ENCODE results near the gene SLC25A22. TPM values are rescaled to one million over a fixed set of nuclear protein-coding genes. Genes with fewer than 3 reads are reported as not detected.

SLC25A22 gene
- total RNA-seq, 2 experiments from 2014 or later, result 33.3 to 36.7 TPM

DNA sequence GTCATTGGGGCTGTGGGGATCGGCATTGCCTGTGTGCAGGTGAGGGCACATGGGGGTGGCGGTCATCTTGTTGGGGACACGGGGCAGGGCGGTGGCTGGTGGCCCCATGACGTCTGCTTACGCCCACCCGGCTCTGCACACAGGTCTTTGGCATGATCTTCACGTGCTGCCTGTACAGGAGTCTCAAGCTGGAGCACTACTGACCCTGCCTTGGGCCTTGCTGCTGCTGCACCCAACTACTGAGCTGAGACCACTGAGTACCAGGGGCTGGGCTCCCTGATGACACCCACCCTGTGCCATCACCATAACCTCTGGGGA lies 39.9 kb upstream of the SLC25A22 start:
- ChIA-PET CTCF (interaction anchor here (1.9 kb wide), 1 partner anchor 10 kb away, joined by 7 read pairs; no protein-coding TSS in a partner anchor), POLR2A (interaction anchor here (8.2 to 21.1 kb wide), 2 partner anchors 9 to 22 kb away, joined by 81 to 273 read pairs; partner anchors contain the start of genes CD151, CRACR2B, PNPLA2 and RPLP2)
- intact Hi-C loops (cut with micrococcal nuclease), result no loop called here
- Mint-ChIP-seq H3K9me3 (no peaks in the 10 kb centered on the region), H3K27me3 (peaks cover 3% of the 10 kb centered on the region), H3K4me3 (no peak overlapping the region), H3K36me3 (ENCODE audit: low read depth) (peaks cover 19% of the 10 kb centered on the region), H3K27ac (no peak overlapping the region), H3K4me1 (ENCODE audit: low read depth) (peaks cover 28% of the 10 kb centered on the region)
- TF ChIP-seq, protein P1, sequence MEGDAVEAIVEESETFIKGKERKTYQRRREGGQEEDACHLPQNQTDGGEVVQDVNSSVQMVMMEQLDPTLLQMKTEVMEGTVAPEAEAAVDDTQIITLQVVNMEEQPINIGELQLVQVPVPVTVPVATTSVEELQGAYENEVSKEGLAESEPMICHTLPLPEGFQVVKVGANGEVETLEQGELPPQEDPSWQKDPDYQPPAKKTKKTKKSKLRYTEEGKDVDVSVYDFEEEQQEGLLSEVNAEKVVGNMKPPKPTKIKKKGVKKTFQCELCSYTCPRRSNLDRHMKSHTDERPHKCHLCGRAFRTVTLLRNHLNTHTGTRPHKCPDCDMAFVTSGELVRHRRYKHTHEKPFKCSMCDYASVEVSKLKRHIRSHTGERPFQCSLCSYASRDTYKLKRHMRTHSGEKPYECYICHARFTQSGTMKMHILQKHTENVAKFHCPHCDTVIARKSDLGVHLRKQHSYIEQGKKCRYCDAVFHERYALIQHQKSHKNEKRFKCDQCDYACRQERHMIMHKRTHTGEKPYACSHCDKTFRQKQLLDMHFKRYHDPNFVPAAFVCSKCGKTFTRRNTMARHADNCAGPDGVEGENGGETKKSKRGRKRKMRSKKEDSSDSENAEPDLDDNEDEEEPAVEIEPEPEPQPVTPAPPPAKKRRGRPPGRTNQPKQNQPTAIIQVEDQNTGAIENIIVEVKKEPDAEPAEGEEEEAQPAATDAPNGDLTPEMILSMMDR (IDR thresholded peaks at IDR 0.05), result no peak
- ATAC-seq (no peak), DNase-seq (no peak)

DNA sequence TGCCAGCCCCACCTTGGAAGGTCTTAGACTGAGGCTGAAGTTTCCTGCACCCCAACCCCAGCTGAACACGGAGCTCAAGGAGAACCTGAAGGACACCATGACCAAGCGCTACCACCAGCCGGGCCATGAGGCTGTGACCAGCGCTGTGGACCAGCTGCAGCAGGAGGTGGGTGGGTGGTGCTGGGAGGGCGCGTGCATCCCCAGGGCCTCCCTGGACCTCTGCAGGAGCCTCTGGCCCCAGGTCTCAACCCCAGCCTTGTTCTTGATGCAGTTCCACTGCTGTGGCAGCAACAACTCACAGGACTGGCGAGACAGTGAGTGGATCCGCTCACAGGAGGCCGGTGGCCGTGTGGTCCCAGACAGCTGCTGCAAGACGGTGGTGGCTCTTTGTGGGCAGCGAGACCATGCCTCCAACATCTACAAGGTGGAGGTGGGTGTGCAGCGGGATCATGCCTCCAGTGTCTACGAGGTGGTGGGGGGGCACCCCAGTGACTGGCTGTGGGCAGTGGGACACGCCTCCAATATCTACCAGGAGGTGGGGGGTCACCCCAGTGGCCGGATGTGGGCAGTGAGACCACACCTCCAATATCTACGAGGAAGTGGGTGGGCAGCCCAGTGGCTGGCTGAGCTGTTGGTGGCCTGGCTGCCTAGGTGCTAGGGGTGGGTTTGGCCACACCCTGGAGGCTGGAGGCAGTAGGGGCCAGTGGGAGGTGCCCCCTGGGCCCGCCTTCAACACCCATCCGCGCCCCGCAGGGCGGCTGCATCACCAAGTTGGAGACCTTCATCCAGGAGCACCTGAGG lies 39.3 kb upstream of the SLC25A22 start:
- H3K4me3 Mint-ChIP-seq, result no peak overlapping the region
- peaks cover 3% of the 10 kb centered on the region for H3K27me3 Mint-ChIP-seq
- ChIA-PET CTCF (interaction anchor here (1.9 kb wide), 1 partner anchor 10 kb away, joined by 7 read pairs; no protein-coding TSS in a partner anchor), POLR2A (interaction anchor here (8.2 to 21.1 kb wide), 2 partner anchors 9 to 22 kb away, joined by 81 to 273 read pairs; partner anchors contain the start of genes CD151, CRACR2B, PNPLA2 and RPLP2)
- no peak overlapping the region for H3K27ac Mint-ChIP-seq
- no peaks in the 10 kb centered on the region for H3K9me3 Mint-ChIP-seq
- TF ChIP-seq, protein P1 (IDR thresholded peaks at IDR 0.05), result no peak
- ATAC-seq (no peak), DNase-seq (no peak)
- intact Hi-C loops (cut with micrococcal nuclease), result no loop called here
- H3K4me1 Mint-ChIP-seq (ENCODE audit: low read depth), result peaks cover 28% of the 10 kb centered on the region
- H3K36me3 Mint-ChIP-seq (ENCODE audit: low read depth), result peaks cover 19% of the 10 kb centered on the region

DNA sequence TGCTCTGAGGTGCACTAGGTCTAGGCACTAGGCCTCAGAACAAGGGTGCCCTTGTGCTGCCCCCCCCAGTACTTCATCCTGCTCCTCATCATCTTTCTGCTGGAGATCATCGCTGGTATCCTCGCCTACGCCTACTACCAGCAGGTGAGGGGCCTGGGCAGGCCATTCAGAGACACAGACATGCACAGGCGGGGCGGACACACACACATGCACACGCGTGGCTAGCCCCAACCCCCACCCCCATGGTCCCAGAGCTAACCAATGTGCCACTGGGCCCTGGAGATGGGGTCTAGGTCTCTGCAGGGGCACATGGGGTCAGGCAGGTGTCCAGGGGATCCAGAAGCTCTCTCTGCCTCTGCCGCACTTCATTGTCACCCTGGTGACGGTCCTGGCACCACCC lies 38.6 kb upstream of the SLC25A22 start:
- Mint-ChIP-seq H3K9me3 (no peaks in the 10 kb centered on the region), H3K4me1 (ENCODE audit: low read depth) (peaks cover 29% of the 10 kb centered on the region), H3K27me3 (peaks cover 5% of the 10 kb centered on the region), H3K4me3 (no peak overlapping the region), H3K27ac (no peak overlapping the region), H3K36me3 (ENCODE audit: low read depth) (peaks cover 19% of the 10 kb centered on the region)
- POLR2A ChIA-PET, result interaction anchor here (0.8 to 21.1 kb wide), 2 partner anchors 12 to 21 kb away, joined by 3 to 273 read pairs; partner anchors contain the start of genes PNPLA2 and RPLP2
- DNase-seq, result no peak
- CTCF ChIA-PET, result interaction anchor here (1.9 kb wide), 1 partner anchor 11 kb away, joined by 7 read pairs; no protein-coding TSS in a partner anchor
- TF ChIP-seq, protein P1 (IDR thresholded peaks at IDR 0.05), result no peak
- no peak for ATAC-seq
- intact Hi-C loops (cut with micrococcal nuclease), result no loop called here

DNA sequence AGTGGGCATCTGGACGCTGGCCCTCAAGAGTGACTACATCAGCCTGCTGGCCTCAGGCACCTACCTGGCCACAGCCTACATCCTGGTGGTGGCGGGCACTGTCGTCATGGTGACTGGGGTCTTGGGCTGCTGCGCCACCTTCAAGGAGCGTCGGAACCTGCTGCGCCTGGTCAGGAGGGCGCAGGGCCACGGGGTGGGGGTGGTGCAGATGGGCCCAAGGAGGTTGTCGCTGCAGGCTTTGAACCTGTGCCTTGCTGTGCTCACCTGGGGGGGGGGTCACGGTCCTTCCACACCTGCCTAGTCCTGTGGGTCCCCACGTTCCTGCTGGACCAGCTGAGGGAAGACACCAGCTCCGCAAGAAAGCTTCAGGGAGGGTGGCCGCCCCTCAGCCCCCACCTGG lies 38.2 kb upstream of the SLC25A22 start:
- Mint-ChIP-seq H3K4me3 (no peak overlapping the region), H3K36me3 (ENCODE audit: low read depth) (peaks cover 19% of the 10 kb centered on the region), H3K27me3 (peaks cover 9% of the 10 kb centered on the region), H3K9me3 (no peaks in the 10 kb centered on the region), H3K27ac (no peak overlapping the region), H3K4me1 (ENCODE audit: low read depth) (peaks cover 30% of the 10 kb centered on the region)
- TF ChIP-seq, protein P1 (IDR thresholded peaks at IDR 0.05), result no peak
- no peak for ATAC-seq
- ChIA-PET CTCF (no interaction called here), POLR2A (interaction anchor here (0.8 to 21.1 kb wide), 2 partner anchors 12 to 20 kb away, joined by 3 to 273 read pairs; partner anchors contain the start of genes PNPLA2 and RPLP2)
- intact Hi-C loops (cut with micrococcal nuclease), result no loop called here
- no peak for DNase-seq

All from activated CD8-positive, alpha-beta T cell treated with anti-CD3 and anti-CD28 coated beads for 36 hours (primary cell).